A549 (cell line): ENCODE results near the gene PDGFD. TPM values are rescaled to one million over a fixed set of nuclear protein-coding genes. Genes with fewer than 3 reads are reported as not detected.
A peak's percentile ranks its signal among the peaks of the same experiment; 100 is the strongest.

ENCODE experiments used
- ATAC-seq, 2 experiments: fragments of 200-7000 bp in 1 of 2; fragments of >200 bp in 1 of 2; cut with Nextera tagmentation in 1 of 2; cut with Tn5 transposase in 1 of 2; 3 replicates each; pipeline versions ENCODE4 v1.8.0 to v1.9.1; 2018 to 2020; ENCODE audit warnings: mild to moderate bottlenecking in 1 of 2, moderate library complexity in 1 of 2
- CTCF ChIA-PET: fragments of 300-600 bp; sonication (Branson Sonifier 250); formaldehyde crosslinking; extraction: SDS; loops from one replicate; lab custom pipeline; 2021; ENCODE audit warnings: antibody characterized with exemption, inconsistent platforms; lab: Yijun Ruan, JAX
- POLR2A ChIA-PET: fragments of 350-600 bp; formaldehyde crosslinking; extraction: SDS; loops from one replicate; lab custom pipeline; 2021; ENCODE audit warnings: antibody characterized with exemption, inconsistent platforms; lab: Yijun Ruan, JAX
- DNase-seq, 2 experiments: peaks; one replicate each; pipeline versions ENCODE4 v3.0.0 to v3.0.0-alpha.2; 2011 to 2016; ENCODE audit warnings: low read depth in 1 of 2, low spot score in 1 of 2
- FAIRE-seq: peaks from 2 replicates; lab custom pipeline; 2011; peaks lifted over from hg19 to GRCh38; lab: Jason Lieb, UNC
- H3K27ac ChIP-seq, 2 experiments: fragments of >200 bp; sonication (Bioruptor Twin); formaldehyde crosslinking; 3 replicates each; pipeline ENCODE4 v1.5.1; 2016 to 2017
- H3K4me1 ChIP-seq: fragments of >200 bp; sonication (Bioruptor Twin); formaldehyde crosslinking; 3 replicates; pipeline ENCODE4 v1.6.1; 2016
- H3K4me2 ChIP-seq: fragments of >200 bp; sonication (Bioruptor Twin); formaldehyde crosslinking; 3 replicates; pipeline ENCODE4 v1.6.1; 2016
- H3K4me3 ChIP-seq: fragments of >200 bp; sonication (Bioruptor Twin); formaldehyde crosslinking; 3 replicates; pipeline ENCODE4 v1.5.1; 2016
- H3K9me3 ChIP-seq: fragments of >200 bp; sonication (Bioruptor Twin); formaldehyde crosslinking; 3 replicates; pipeline ENCODE4 v1.6.1; 2016
- BCL3 ChIP-seq: fragments of >200 bp; sonication (Bioruptor Twin); formaldehyde crosslinking; IDR thresholded peaks from 3 replicates; pipeline ENCODE4 v1.6.1; 2016
- EHMT2 ChIP-seq: fragments of 200-600 bp; sonication (generic); IDR thresholded peaks from 2 replicates; pipeline ENCODE4 v1.6.1; 2016; ENCODE audit warnings: antibody characterized with exemption, low read depth, mild to moderate bottlenecking, moderate library complexity
- ESRRA ChIP-seq: fragments of 150-350 bp; IDR thresholded peaks from 2 replicates; pipeline ENCODE4 v1.6.1; 2014; ENCODE audit warnings: mild to moderate bottlenecking, low read length, borderline replicate concordance
- HOXA7 ChIP-seq: fragments of 250-450 bp; sonication (Bioruptor Pico); IDR thresholded peaks from 2 replicates; pipeline ENCODE4 v1.5.0; 2020; ENCODE audit warnings: mild to moderate bottlenecking, moderate library complexity
- HOXB5 ChIP-seq: fragments of 250-450 bp; sonication (Bioruptor Pico); IDR thresholded peaks from 2 replicates; pipeline ENCODE4 v1.5.0; 2020; ENCODE audit warnings: mild to moderate bottlenecking, moderate library complexity
- KDM5A ChIP-seq: fragments of 200-600 bp; sonication (generic); IDR thresholded peaks from 2 replicates; pipeline ENCODE4 v1.6.1; 2016; ENCODE audit warnings: antibody characterized with exemption, mild to moderate bottlenecking
- MAFK ChIP-seq: fragments of 450-650 bp; IDR thresholded peaks from 2 replicates; pipeline ENCODE4 v1.6.1; 2014; ENCODE audit not compliant: partially characterized antibody
- MYC ChIP-seq: IDR thresholded peaks from 2 replicates; pipeline ENCODE4 v1.6.1; 2012; ENCODE audit warnings: mild to moderate bottlenecking, inconsistent platforms, low read length, improper control_type of control experiment, borderline replicate concordance
- NFE2L2 ChIP-seq: fragments of 150-350 bp; conservative IDR thresholded peaks from 2 replicates; pipeline ENCODE4 v1.6.1; 2014; ENCODE audit warnings: low read length
- PBX3 ChIP-seq: IDR thresholded peaks from 2 replicates; pipeline ENCODE4 v1.6.1; 2012
- POLR2AphosphoS2 ChIP-seq: conservative IDR thresholded peaks from 2 replicates; pipeline ENCODE4 v1.6.1; 2012; ENCODE audit warnings: low read length, improper control_type of control experiment, inconsistent platforms
- RAD21 ChIP-seq, 2 experiments: fragments of >200 bp in 1 of 2; sonication (Bioruptor Twin) in 1 of 2; formaldehyde crosslinking in 1 of 2; IDR thresholded peaks in 1 of 2; conservative IDR thresholded peaks in 1 of 2; 2 replicates in 1 of 2; 3 replicates in 1 of 2; pipeline ENCODE4 v1.6.1; 2012 to 2018; ENCODE audit warnings: inconsistent platforms in 1 of 2
- TFCP2L1 ChIP-seq: fragments of 250-450 bp; sonication (Bioruptor Pico); IDR thresholded peaks from 2 replicates; pipeline ENCODE4 v1.5.0; 2021; ENCODE audit warnings: mild to moderate bottlenecking
- TP53 ChIP-seq: fragments of 250-450 bp; sonication (Bioruptor Pico); IDR thresholded peaks from 2 replicates; pipeline ENCODE4 v1.5.0; 2021; ENCODE audit warnings: mild to moderate bottlenecking, moderate library complexity
- USF2 ChIP-seq: fragments of 450-650 bp; IDR thresholded peaks from 2 replicates; pipeline ENCODE4 v1.6.1; 2014; ENCODE audit warnings: antibody characterized with exemption
- ZNF302 ChIP-seq: fragments of 250-450 bp; sonication (Bioruptor Pico); IDR thresholded peaks from 2 replicates; pipeline ENCODE4 v1.9.0; 2021; ENCODE audit warnings: inconsistent platforms, mild to moderate bottlenecking, moderate library complexity
- WGBS: methylation state at CpG from one replicate; pipeline ENCODE4 v1.1.6; 2017; ENCODE audit errors: missing lambda C conversion rate; 5-methylcytosine and 5-hydroxymethylcytosine counted together
- polyA plus RNA-seq, 4 experiments: library from polyadenylated mRNA; depleted of rRNA in 3 of 4; stranded (reverse); fragments of >200 nt; fragmentation: RNase III in 1 of 4; extraction: RNeasy Plus Mini Kit Qiagen cat#74134 plus additional on column Dnase treatment in 1 of 4; gene quantifications; 2 replicates in 3 of 4; 3 replicates in 1 of 4; pipeline ENCODE4 v1.2.3, GENCODE V29; 2011 to 2017

The PDGFD gene
- polyA plus RNA-seq, 2 of the 4 experiments (the other 2 are of a cell fraction), result 11.1 to 29.7 TPM

- CTCF ChIA-PET, result interaction anchor here (0.7 to 0.9 kb wide), 2 partner anchors 9 to 13 kb away, joined by 3 to 4 read pairs; no protein-coding TSS in a partner anchor
- no peak overlapping the region for H3K27ac ChIP-seq
- DNase-seq, result no peak
- TF ChIP-seq MAFK, result peak; percentile 14
- TF ChIP-seq KDM5A, result no peak
- no peak overlapping the region for H3K4me3 ChIP-seq
- H3K4me2 ChIP-seq, result no peak overlapping the region
- ATAC-seq, result no peak
- 90% methylated on average over 9 of the region's 9 CpGs for WGBS
- no peak for FAIRE-seq
- 0 out of 3 replicates have a peak, but pooled peaks cover 4% of the 10 kb centered on the region for H3K9me3 ChIP-seq
- POLR2A ChIA-PET, result no interaction called here
- H3K4me1 ChIP-seq, result no peaks in the 10 kb centered on the region
Measured at GRCh38 chr11:103987629-103988594, 176.0 kb downstream of the PDGFD start.

- H3K4me2 ChIP-seq, result no peak overlapping the region
- DNase-seq, result no peak
- WGBS, result 100% methylated on average over 1 of the region's 1 CpG
- CTCF ChIA-PET, result no interaction called here
- no peaks in the 10 kb centered on the region for H3K4me1 ChIP-seq
- H3K4me3 ChIP-seq, result no peak overlapping the region
- no peak overlapping the region for H3K27ac ChIP-seq
- TF ChIP-seq HOXB5 (no peak), MYC (no peak), BCL3 (no peak), POLR2AphosphoS2 (no peak)
- FAIRE-seq, result no peak
- 0 out of 3 replicates have a peak, but pooled peaks cover 4% of the 10 kb centered on the region for H3K9me3 ChIP-seq
- ATAC-seq, result no peak
- POLR2A ChIA-PET, result no interaction called here
Measured at GRCh38 chr11:103985041-103985440, 178.9 kb downstream of the PDGFD start.

- ATAC-seq, result no peak
- WGBS, result 93% methylated on average over 1 of the region's 1 CpG
- Histone ChIP-seq H3K27ac (no peak overlapping the region), H3K9me3 (0 out of 3 replicates have a peak, but pooled peaks cover 4% of the 10 kb centered on the region), H3K4me3 (no peak overlapping the region), H3K4me1 (no peaks in the 10 kb centered on the region), H3K4me2 (no peak overlapping the region)
- POLR2A ChIA-PET, result no interaction called here
- TF ChIP-seq ESRRA, result no peak
- TF ChIP-seq EHMT2, result no peak
- TF ChIP-seq HOXA7 (CRISPR knock-in tag), result no peak
- TF ChIP-seq NFE2L2, result no peak
- TF ChIP-seq TFCP2L1 (CRISPR knock-in tag), result no peak
- TF ChIP-seq MAFK, result no peak
- FAIRE-seq, result no peak
- CTCF ChIA-PET, result no interaction called here
- DNase-seq, result no peak
Measured at GRCh38 chr11:103980108-103980507, 183.8 kb downstream of the PDGFD start.

- no peak overlapping the region for H3K4me2 ChIP-seq
- H3K27ac ChIP-seq, result no peak overlapping the region
- DNase-seq (no peak), ATAC-seq (no peak), FAIRE-seq (no peak)
- ChIA-PET POLR2A (no interaction called here), CTCF (interaction anchor here (0.9 to 1.3 kb wide), 3 partner anchors 9 to 23 kb away, joined by 3 to 5 read pairs (median 4); no protein-coding TSS in a partner anchor)
- H3K4me1 ChIP-seq, result no peaks in the 10 kb centered on the region
- H3K4me3 ChIP-seq, result no peak overlapping the region
- 85% methylated on average over 5 of the region's 5 CpGs for WGBS
- 0 out of 3 replicates have a peak, but pooled peaks cover 1% of the 10 kb centered on the region for H3K9me3 ChIP-seq
- TF ChIP-seq ZNF302 (CRISPR knock-in tag) (no peak), BCL3 (no peak), RAD21 (conservative IDR thresholded peaks at IDR 0.05 in 1 of 2, IDR thresholded peaks at IDR 0.05 in 1 of 2) (no peak), USF2 (no peak), TP53 (CRISPR knock-in tag) (no peak), PBX3 (no peak), MAFK (no peak)
Measured at GRCh38 chr11:103978616-103979595, 185.0 kb downstream of the PDGFD start.
